ENCODE results near the gene GNB1L. TPM values are rescaled to one million over a fixed set of nuclear protein-coding genes. Genes with fewer than 3 reads are reported as not detected.

The GNB1L gene
- total RNA-seq, 1 donor from 2014 or later = 6.1 TPM

DNA sequence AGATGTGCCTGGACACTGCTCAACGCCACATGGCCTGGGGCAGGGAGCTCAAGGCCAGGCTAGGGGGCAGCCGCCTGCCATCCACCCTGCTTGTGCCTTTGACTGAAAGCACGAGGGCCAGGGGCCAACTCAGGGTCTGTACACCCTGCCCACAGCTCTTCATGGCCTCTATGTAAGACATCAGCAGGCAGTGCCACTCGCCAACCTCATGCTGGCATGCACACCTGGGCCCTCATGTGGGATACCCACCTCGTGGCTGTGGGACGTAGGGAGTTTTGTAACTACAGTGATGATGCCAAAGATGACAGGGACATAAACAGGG lies 68.4 kb downstream of the GNB1L start:
- TF ChIP-seq, protein P1, sequence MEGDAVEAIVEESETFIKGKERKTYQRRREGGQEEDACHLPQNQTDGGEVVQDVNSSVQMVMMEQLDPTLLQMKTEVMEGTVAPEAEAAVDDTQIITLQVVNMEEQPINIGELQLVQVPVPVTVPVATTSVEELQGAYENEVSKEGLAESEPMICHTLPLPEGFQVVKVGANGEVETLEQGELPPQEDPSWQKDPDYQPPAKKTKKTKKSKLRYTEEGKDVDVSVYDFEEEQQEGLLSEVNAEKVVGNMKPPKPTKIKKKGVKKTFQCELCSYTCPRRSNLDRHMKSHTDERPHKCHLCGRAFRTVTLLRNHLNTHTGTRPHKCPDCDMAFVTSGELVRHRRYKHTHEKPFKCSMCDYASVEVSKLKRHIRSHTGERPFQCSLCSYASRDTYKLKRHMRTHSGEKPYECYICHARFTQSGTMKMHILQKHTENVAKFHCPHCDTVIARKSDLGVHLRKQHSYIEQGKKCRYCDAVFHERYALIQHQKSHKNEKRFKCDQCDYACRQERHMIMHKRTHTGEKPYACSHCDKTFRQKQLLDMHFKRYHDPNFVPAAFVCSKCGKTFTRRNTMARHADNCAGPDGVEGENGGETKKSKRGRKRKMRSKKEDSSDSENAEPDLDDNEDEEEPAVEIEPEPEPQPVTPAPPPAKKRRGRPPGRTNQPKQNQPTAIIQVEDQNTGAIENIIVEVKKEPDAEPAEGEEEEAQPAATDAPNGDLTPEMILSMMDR (IDR thresholded peaks at IDR 0.05) = no peak
- H3K9me3 Mint-ChIP-seq (ENCODE audit: unreplicated experiment) = peaks cover 6% of the 10 kb centered on the region
- no peaks in the 10 kb centered on the region for H3K27me3 Mint-ChIP-seq (ENCODE audit: unreplicated experiment)
- H3K36me3 Mint-ChIP-seq (ENCODE audit: unreplicated experiment) = peaks cover 4% of the 10 kb centered on the region
- H3K4me1 Mint-ChIP-seq (ENCODE audit: unreplicated experiment) = no peaks in the 10 kb centered on the region
- no peak overlapping the region for H3K4me3 Mint-ChIP-seq (ENCODE audit: unreplicated experiment)
- no peak overlapping the region for H3K27ac Mint-ChIP-seq (ENCODE audit: unreplicated experiment)
- DNase-seq (ENCODE audit: extremely low spot score, unreplicated experiment) = no peak

DNA sequence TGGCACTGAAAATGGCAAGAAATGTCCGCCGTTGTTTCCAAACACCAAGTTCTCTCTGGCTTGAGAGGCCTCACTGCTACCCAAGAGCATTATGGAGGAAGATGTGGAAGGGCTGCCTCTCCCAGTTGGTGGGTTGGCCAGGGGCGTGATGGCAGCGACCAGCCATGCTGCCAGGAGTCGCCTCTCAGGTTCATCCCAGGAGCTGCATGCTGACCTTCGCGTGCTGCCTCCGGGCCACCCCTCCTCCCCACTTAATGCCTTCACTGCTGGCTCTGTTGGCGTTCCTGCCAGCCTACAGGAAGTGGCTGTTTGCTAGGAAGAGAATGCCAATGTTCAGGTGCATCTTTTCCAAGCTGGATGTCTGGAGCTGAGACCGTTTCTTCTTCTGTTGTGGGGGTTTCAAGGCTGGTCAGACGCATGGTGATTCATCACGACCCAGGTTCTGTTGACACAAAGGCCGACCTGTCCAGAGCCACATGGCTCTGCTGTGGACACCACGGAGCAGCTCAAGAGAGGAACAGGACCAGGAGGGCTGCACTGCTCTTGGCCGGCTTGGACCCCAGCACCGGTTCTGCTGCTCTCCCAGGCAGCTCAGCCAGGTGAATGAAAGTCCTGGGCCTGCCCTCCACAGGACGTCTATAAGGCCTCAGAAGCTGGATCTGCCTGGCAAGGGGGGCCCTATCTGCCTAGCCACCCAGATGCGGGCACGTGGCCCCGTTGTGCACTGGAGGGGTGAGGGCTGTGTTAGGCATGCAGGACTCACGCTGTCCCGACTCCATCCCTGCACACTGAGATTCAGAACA lies 69.0 kb downstream of the GNB1L start:
- Mint-ChIP-seq H3K9me3 (ENCODE audit: unreplicated experiment) (peaks cover 5% of the 10 kb centered on the region), H3K27ac (ENCODE audit: unreplicated experiment) (no peak overlapping the region)
- no peak for DNase-seq (ENCODE audit: extremely low spot score, unreplicated experiment)

DNA sequence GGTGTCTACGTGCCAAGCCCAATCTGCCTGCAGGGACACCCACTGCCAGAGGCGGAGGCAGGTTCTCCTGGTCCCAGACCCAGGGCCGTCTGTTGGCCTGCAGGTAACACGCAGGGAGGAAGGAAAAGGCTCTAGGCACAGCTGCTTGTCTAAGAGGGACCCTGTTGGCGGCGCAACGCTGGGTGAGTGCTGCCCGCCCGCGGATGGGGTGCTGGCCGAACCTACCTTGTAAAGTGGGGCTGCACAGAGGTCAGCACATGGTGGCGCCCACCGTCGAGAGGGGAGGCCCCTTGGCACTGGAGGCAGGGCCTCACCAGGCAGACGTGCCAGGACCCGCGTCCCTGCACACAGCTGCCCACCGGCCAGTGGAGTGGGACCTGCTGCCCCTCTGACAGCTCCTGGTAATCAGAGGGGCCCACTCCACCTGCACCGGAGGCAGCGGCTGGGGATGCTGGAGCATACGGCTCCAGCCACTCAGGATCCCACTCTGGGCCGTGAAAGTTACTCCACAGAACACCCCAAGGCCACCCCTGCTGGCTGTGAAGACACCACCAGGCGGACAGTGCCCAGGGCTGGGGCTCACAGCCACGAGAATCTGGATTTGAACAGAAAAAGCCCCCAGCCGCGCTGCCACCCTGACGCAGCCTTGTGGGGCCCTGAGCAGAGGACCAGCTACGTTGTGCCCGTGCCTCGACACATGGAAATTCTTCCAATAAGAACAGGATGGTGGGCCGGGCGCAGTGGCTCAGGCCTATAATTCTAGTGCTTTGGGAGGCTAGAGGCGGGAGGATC lies 70.1 kb downstream of the GNB1L start:
- Mint-ChIP-seq H3K4me1 (ENCODE audit: unreplicated experiment) (peaks cover 7% of the 10 kb centered on the region), H3K27me3 (ENCODE audit: unreplicated experiment) (no peaks in the 10 kb centered on the region), H3K36me3 (ENCODE audit: unreplicated experiment) (no peaks in the 10 kb centered on the region), H3K4me3 (ENCODE audit: unreplicated experiment) (no peak overlapping the region), H3K27ac (ENCODE audit: unreplicated experiment) (no peak overlapping the region), H3K9me3 (ENCODE audit: unreplicated experiment) (no peaks in the 10 kb centered on the region)
- TF ChIP-seq, protein P1 (IDR thresholded peaks at IDR 0.05) = no peak
- DNase-seq (ENCODE audit: extremely low spot score, unreplicated experiment) = no peak

More for the DNA sequence above, 69.0 kb downstream of the GNB1L start:
- no peaks in the 10 kb centered on the region for H3K4me1 Mint-ChIP-seq (ENCODE audit: unreplicated experiment)
- H3K36me3 Mint-ChIP-seq (ENCODE audit: unreplicated experiment) = peaks cover 1% of the 10 kb centered on the region
- H3K27me3 Mint-ChIP-seq (ENCODE audit: unreplicated experiment) = no peaks in the 10 kb centered on the region
- no peak overlapping the region for H3K4me3 Mint-ChIP-seq (ENCODE audit: unreplicated experiment)
- TF ChIP-seq, protein P1 (IDR thresholded peaks at IDR 0.05) = no peak

DNA sequence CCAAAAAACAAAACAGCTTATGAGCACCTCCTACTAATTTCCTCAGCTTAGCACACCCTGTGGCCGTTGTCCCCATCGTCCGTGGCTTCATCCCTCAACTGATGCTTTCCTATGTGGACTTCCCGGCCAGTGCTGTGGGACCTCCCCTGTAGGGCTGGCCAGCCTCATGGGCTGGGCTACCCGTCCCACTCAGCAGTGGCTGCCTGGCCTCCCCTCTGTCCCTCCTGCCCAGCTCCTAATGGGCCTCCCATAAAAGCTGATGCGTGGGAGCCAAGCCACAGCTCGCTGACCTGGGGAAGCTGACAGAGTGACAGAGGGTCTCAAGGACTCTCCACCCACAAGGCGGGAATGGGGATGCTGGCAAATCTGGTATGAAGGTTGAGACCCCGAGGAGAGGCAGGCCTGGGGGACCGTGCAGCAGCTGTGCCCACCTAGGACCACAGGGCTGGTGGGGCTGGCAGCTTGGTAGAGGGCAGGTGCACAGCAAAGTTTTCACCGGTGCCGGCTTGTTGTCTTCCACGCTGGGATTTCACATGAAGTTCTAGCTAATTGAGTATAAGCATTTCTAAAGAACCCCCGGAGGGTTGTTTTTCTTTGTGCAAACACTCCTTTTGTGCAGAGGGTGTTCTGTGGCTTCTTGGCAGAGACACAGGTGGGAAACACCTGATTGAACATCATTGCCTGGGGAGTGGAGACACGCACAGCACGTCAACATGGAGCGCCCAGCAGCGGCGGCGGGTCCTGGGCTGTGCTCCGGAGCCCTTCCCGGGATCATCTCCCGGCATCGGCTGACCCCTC lies 70.9 kb downstream of the GNB1L start:
- Mint-ChIP-seq H3K4me3 (ENCODE audit: unreplicated experiment) (no peak overlapping the region), H3K9me3 (ENCODE audit: unreplicated experiment) (no peaks in the 10 kb centered on the region), H3K4me1 (ENCODE audit: unreplicated experiment) (peaks cover 7% of the 10 kb centered on the region), H3K27ac (ENCODE audit: unreplicated experiment) (no peak overlapping the region), H3K36me3 (ENCODE audit: unreplicated experiment) (no peaks in the 10 kb centered on the region), H3K27me3 (ENCODE audit: unreplicated experiment) (no peaks in the 10 kb centered on the region)
- TF ChIP-seq, protein P1 (IDR thresholded peaks at IDR 0.05) = no peak
- no peak for DNase-seq (ENCODE audit: extremely low spot score, unreplicated experiment)
